Neuronal stem cell (in vitro differentiated cells): ENCODE results near the gene CEACAM1.
A peak's percentile ranks its signal among the peaks of the same experiment; 100 is the strongest.

ENCODE experiments used
- DNase-seq: peaks from one replicate; pipeline ENCODE4 v3.0.0-alpha.2; 2013; ENCODE audit warnings: low spot score
- H2AFZ ChIP-seq: one replicate; pipeline ENCODE4 v1.6.1; 2013; ENCODE audit warnings: mild to moderate bottlenecking, low read length, inconsistent platforms
- H2AK5ac ChIP-seq: 2 replicates; pipeline ENCODE4 v1.6.1; 2013; ENCODE audit warnings: low read depth, mild to moderate bottlenecking, inconsistent platforms, low read length, moderate library complexity, mixed read lengths
- H2BK120ac ChIP-seq: 2 replicates; pipeline ENCODE4 v1.6.1; 2013; ENCODE audit warnings: low read depth, mild to moderate bottlenecking, inconsistent platforms, low read length, moderate library complexity, mixed read lengths
- H2BK12ac ChIP-seq: one replicate; pipeline ENCODE4 v1.6.1; 2013; ENCODE audit warnings: low read length, inconsistent platforms
- H2BK15ac ChIP-seq: 2 replicates; pipeline ENCODE4 v1.6.1; 2013; ENCODE audit warnings: mild to moderate bottlenecking, low read length, inconsistent platforms, mixed read lengths
- H2BK5ac ChIP-seq: one replicate; pipeline ENCODE4 v1.6.1; 2013; ENCODE audit warnings: inconsistent platforms, mild to moderate bottlenecking, low read length, moderate library complexity
- H3K14ac ChIP-seq: one replicate; pipeline ENCODE4 v1.6.1; 2013; ENCODE audit warnings: low read length, inconsistent platforms
- H3K18ac ChIP-seq: 2 replicates; pipeline ENCODE4 v1.6.1; 2013; ENCODE audit warnings: low read length, inconsistent platforms
- H3K23ac ChIP-seq: 2 replicates; pipeline ENCODE4 v1.6.1; 2013; ENCODE audit warnings: low read depth, mild to moderate bottlenecking, mixed read lengths, low read length, inconsistent platforms; ENCODE audit not compliant: poor library complexity
- H3K27ac ChIP-seq: replicated peaks from 3 replicates; pipeline ENCODE4 v1.5.1; 2013; ENCODE audit warnings: low read length, inconsistent platforms
- H3K27me3 ChIP-seq, 3 experiments: 2 replicates each; pipeline ENCODE4 v1.6.1; 2013; ENCODE audit warnings: low read length in 3 of 3, mild to moderate bottlenecking in 2 of 3, inconsistent platforms in 1 of 3, low read depth in 1 of 3, mixed read lengths in 1 of 3, moderate library complexity in 1 of 3; ENCODE audit not compliant: control insufficient read depth in 3 of 3, insufficient read depth in 3 of 3
- H3K36me3 ChIP-seq, 2 donors: replicated peaks in 1 of 2; 2 replicates each; pipeline ENCODE4 v1.6.1; 2013; ENCODE audit warnings: low read length in 2 of 2; ENCODE audit not compliant: control insufficient read depth in 2 of 2, insufficient read depth in 2 of 2
- H3K4ac ChIP-seq: 2 replicates; pipeline ENCODE4 v1.6.1; 2013; ENCODE audit warnings: inconsistent platforms, mild to moderate bottlenecking, low read length, moderate library complexity
- H3K4me1 ChIP-seq, 2 donors: 1 replicate in 1 of 2; 2 replicates in 1 of 2; pipeline ENCODE4 v1.6.1; 2013; ENCODE audit warnings: low read length in 2 of 2, low read depth in 1 of 2; ENCODE audit not compliant: control insufficient read depth in 2 of 2, insufficient read depth in 1 of 2
- H3K4me2 ChIP-seq: one replicate; pipeline ENCODE4 v1.6.1; 2013; ENCODE audit warnings: mild to moderate bottlenecking, low read length, inconsistent platforms; ENCODE audit not compliant: insufficient read depth, poor library complexity, severe bottlenecking
- H3K4me3 ChIP-seq, 2 donors: 2 replicates each; pipeline ENCODE4 v1.5.1; 2013; ENCODE audit warnings: low read length in 2 of 2, mild to moderate bottlenecking in 2 of 2, inconsistent platforms in 1 of 2, moderate library complexity in 1 of 2
- H3K79me1 ChIP-seq: one replicate; pipeline ENCODE4 v1.6.1; 2013; ENCODE audit warnings: low read depth, mild to moderate bottlenecking, inconsistent platforms, low read length, moderate library complexity
- H3K9ac ChIP-seq: one replicate; pipeline ENCODE4 v1.6.1; 2013; ENCODE audit warnings: mild to moderate bottlenecking, low read depth, low read length, inconsistent platforms; ENCODE audit not compliant: poor library complexity
- H3K9me3 ChIP-seq, 2 donors: replicated peaks in 1 of 2; 2 replicates each; pipeline versions ENCODE3 to v1.6.1; 2013; ENCODE audit warnings: low read length in 2 of 2, mild to moderate bottlenecking in 2 of 2, inconsistent platforms in 1 of 2, low read depth in 1 of 2, mixed read lengths in 1 of 2, moderate library complexity in 1 of 2; ENCODE audit not compliant: control insufficient read depth in 2 of 2, insufficient read depth in 1 of 2
- H4K8ac ChIP-seq: one replicate; pipeline ENCODE4 v1.6.1; 2013; ENCODE audit warnings: low read depth, mild to moderate bottlenecking, inconsistent platforms, low read length, moderate library complexity
- H4K91ac ChIP-seq: one replicate; pipeline ENCODE4 v1.6.1; 2013; ENCODE audit warnings: low read length, low read depth, mild to moderate bottlenecking, inconsistent platforms; ENCODE audit not compliant: poor library complexity
- WGBS, 2 donors: extraction: QIAGEN DNeasy Blood & Tissue Kit; methylation state at CpG; one replicate each; pipeline ENCODE4 v1.1.7; 2013; ENCODE audit warnings: missing lambda C conversion rate in 2 of 2, mixed read lengths in 1 of 2; ENCODE audit not compliant: insufficient read length in 2 of 2, insufficient replicate concordance in 1 of 2; ENCODE audit errors: extremely low coverage in 2 of 2; 5-methylcytosine and 5-hydroxymethylcytosine counted together

Gene CEACAM1

GRCh38 chr19:42548552-42548951 lies 20.3 kb upstream of the CEACAM1 start:
- Histone ChIP-seq H4K91ac (no peak overlapping the region), H3K4me3 (no peak overlapping the region), H2BK12ac (no peak overlapping the region), H3K79me1 (no peaks in the 10 kb centered on the region), H3K27ac (no peak overlapping the region), H3K4ac (no peak overlapping the region), H3K23ac (no peak overlapping the region), H3K9me3 (peaks cover 0 to 2% of the 10 kb centered on the region in 2 donors), H2AFZ (no peak overlapping the region), H3K4me1 (no peaks in the 10 kb centered on the region), H2BK5ac (no peak overlapping the region), H3K18ac (no peak overlapping the region), H3K27me3 (no peaks in the 10 kb centered on the region), H2AK5ac (no peak overlapping the region), H3K9ac (no peak overlapping the region), H2BK15ac (no peak overlapping the region), H3K36me3 (no peaks in the 10 kb centered on the region), H3K4me2 (no peak overlapping the region), H3K14ac (no peak overlapping the region), H2BK120ac (no peak overlapping the region), H4K8ac (no peak overlapping the region)
- no peak for DNase-seq
- no CpG with 5 or more reads among the region's 4 CpGs for WGBS, 2 donors

- Histone ChIP-seq H2AK5ac (no peak overlapping the region), H3K18ac (no peak overlapping the region), H3K27me3 (no peaks in the 10 kb centered on the region), H2AFZ (no peak overlapping the region), H3K36me3 (no peaks in the 10 kb centered on the region), H2BK15ac (no peak overlapping the region), H3K79me1 (no peaks in the 10 kb centered on the region), H2BK12ac (no peak overlapping the region), H3K4ac (no peak overlapping the region), H2BK5ac (no peak overlapping the region), H3K14ac (no peak overlapping the region), H2BK120ac (no peak overlapping the region), H4K8ac (no peak overlapping the region), H3K9me3 (peaks cover 0 to 2% of the 10 kb centered on the region in 2 donors), H3K27ac (no peak overlapping the region), H3K4me1 (no peaks in the 10 kb centered on the region), H3K9ac (no peak overlapping the region), H3K4me2 (no peak overlapping the region), H4K91ac (no peak overlapping the region), H3K23ac (no peak overlapping the region), H3K4me3 (peak overlapping the region in 1 of 2 donors; percentile 47)
- no CpG with 5 or more reads among the region's 2 CpGs for WGBS, 2 donors
- DNase-seq: no peak
These were observed 19.6 kb upstream of the CEACAM1 start for GRCh38 chr19:42547929-42548328.

GRCh38 chr19:42546831-42547500 lies 18.7 kb upstream of the CEACAM1 start:
- Histone ChIP-seq H3K27me3 (no peaks in the 10 kb centered on the region), H3K79me1 (no peaks in the 10 kb centered on the region), H2BK120ac (no peak overlapping the region), H2AK5ac (no peak overlapping the region), H4K8ac (peak overlapping the region; percentile 70), H2BK12ac (no peak overlapping the region), H3K14ac (no peak overlapping the region), H3K23ac (no peak overlapping the region), H3K18ac (no peak overlapping the region), H2BK15ac (no peak overlapping the region), H3K4me3 (no peak overlapping the region), H2BK5ac (no peak overlapping the region), H2AFZ (no peak overlapping the region), H3K27ac (no peak overlapping the region), H3K4ac (no peak overlapping the region), H3K4me2 (no peak overlapping the region), H3K4me1 (no peaks in the 10 kb centered on the region), H3K36me3 (no peaks in the 10 kb centered on the region), H4K91ac (no peak overlapping the region), H3K9ac (no peak overlapping the region), H3K9me3 (peaks cover 0 to 2% of the 10 kb centered on the region in 2 donors)
- no CpG with 5 or more reads among the region's 4 CpGs for WGBS, 2 donors
- DNase-seq: no peak

- Histone ChIP-seq H2AFZ (no peak overlapping the region), H3K4me3 (no peak overlapping the region), H2BK15ac (no peak overlapping the region), H3K9me3 (no peaks in the 10 kb centered on the region), H2AK5ac (no peak overlapping the region), H2BK5ac (no peak overlapping the region), H3K36me3 (no peaks in the 10 kb centered on the region), H4K91ac (no peak overlapping the region), H3K14ac (no peak overlapping the region), H3K27me3 (no peaks in the 10 kb centered on the region), H3K18ac (no peak overlapping the region), H2BK12ac (no peak overlapping the region), H3K4me1 (peaks cover 4 to 11% of the 10 kb centered on the region in 2 donors), H3K27ac (no peak overlapping the region), H3K9ac (no peak overlapping the region), H3K23ac (no peak overlapping the region), H4K8ac (no peak overlapping the region), H3K4me2 (no peak overlapping the region), H3K4ac (no peak overlapping the region), H2BK120ac (no peak overlapping the region), H3K79me1 (no peaks in the 10 kb centered on the region)
- DNase-seq: no peak
- WGBS, 2 donors: no CpG with 5 or more reads among the region's 4 CpGs
These were observed 15.9 kb upstream of the CEACAM1 start for GRCh38 chr19:42544146-42544545.
